Astrocyte of the cerebellum (primary cell): ENCODE data around the gene PLLP.

Source experiments
- DNase-seq: peaks from one replicate; pipeline ENCODE4 v3.0.0-alpha.2; 2011; ENCODE audit warnings: low read depth
- H3K4me3 ChIP-seq: 2 replicates; pipeline ENCODE4 v1.5.1; 2011; ENCODE audit warnings: mild to moderate bottlenecking, low read depth, low read length, moderate library complexity
- in situ Hi-C: cut with HindIII; loops from 2 replicates; pipeline ENCODE4 v1.10.0; 2017; ENCODE audit warnings: low sequenced_read_pairs
- TF ChIP-seq, protein P1 (sequence below): IDR thresholded peaks from 2 replicates; pipeline ENCODE4 v1.5.1; 2012; ENCODE audit warnings: low read length, low read depth, moderate library complexity, mild to moderate bottlenecking; ENCODE audit errors: missing control alignments

PLLP gene

GRCh38 chr16:57297856-57298255, 13.4 kb upstream of the PLLP start:
- no peak overlapping the region for H3K4me3 ChIP-seq

DNA sequence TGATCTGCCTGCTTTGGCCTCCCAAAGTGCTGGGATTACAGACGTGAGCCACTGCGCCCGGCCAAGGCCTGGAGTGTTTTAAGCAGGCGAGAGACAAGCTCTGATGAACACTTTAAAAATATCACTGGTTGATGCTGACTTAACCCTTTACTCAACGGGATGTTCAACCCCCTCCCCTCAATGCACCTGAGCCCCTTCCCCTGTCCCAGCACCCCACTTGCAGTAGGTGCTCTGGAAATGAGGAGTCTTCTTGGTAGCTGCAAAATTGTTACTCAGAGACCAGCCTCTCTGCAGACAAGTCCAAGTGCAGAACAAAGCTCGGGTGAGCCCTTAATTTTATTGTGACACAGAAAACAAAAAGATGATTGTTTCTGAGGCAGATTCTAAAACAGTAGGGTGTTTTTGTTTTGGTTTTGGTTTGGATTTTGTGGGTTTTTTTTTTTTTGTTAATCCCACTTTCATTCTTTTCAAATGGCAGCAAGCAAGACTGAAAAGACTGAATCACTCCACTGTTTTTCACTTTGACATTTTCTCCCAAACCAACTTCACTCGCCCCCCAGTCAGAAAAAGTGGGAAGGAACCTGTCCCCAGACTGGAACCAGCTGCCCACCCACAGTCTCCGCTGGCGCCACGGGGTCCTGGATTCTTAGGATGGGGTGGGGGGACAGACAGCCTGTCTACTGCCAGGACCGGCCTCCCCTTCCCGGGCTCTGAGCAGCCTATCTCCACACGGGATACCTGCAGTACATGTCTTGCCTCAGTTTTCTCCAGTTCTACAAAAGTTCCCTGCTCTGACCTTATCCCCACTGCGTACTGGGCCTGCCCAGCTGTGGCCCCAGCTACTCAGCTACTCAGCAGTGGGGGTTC, 5.2 kb upstream of the PLLP start:
- no peak overlapping the region for H3K4me3 ChIP-seq
- DNase-seq: no peak
- in situ Hi-C loops: loop anchor here (10.0 kb wide), 1 partner anchor 125 kb away; no protein-coding TSS in a partner anchor
- TF ChIP-seq, protein P1, sequence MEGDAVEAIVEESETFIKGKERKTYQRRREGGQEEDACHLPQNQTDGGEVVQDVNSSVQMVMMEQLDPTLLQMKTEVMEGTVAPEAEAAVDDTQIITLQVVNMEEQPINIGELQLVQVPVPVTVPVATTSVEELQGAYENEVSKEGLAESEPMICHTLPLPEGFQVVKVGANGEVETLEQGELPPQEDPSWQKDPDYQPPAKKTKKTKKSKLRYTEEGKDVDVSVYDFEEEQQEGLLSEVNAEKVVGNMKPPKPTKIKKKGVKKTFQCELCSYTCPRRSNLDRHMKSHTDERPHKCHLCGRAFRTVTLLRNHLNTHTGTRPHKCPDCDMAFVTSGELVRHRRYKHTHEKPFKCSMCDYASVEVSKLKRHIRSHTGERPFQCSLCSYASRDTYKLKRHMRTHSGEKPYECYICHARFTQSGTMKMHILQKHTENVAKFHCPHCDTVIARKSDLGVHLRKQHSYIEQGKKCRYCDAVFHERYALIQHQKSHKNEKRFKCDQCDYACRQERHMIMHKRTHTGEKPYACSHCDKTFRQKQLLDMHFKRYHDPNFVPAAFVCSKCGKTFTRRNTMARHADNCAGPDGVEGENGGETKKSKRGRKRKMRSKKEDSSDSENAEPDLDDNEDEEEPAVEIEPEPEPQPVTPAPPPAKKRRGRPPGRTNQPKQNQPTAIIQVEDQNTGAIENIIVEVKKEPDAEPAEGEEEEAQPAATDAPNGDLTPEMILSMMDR: no peak

More at GRCh38 chr16:57297856-57298255, 13.4 kb upstream of the PLLP start:
- DNase-seq: no peak
- in situ Hi-C loops: loop anchor here (10.0 kb wide), 1 partner anchor 117 kb away; no protein-coding TSS in a partner anchor
- TF ChIP-seq, protein P1: no peak

DNA sequence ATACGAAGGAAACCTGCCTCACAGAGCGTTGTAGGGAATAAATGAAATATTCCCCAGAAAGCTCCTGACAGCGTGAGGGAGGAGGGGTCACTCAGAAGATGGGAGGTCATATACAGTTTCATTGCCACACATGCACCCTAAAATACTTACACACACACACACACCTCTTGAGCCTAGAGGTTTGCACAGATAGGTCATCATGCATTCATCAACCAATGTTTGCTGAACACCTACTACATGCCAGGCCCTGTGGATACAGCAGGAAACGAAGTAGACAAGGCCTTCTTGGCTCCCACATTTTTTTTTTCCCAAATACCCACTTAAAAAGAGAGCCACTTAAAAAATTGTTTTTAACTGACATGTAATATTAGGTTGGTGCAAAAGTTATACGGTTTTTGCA, 907 bp upstream of the PLLP start:
- H3K4me3 ChIP-seq: no peak overlapping the region
- in situ Hi-C loops: no loop called here

DNA sequence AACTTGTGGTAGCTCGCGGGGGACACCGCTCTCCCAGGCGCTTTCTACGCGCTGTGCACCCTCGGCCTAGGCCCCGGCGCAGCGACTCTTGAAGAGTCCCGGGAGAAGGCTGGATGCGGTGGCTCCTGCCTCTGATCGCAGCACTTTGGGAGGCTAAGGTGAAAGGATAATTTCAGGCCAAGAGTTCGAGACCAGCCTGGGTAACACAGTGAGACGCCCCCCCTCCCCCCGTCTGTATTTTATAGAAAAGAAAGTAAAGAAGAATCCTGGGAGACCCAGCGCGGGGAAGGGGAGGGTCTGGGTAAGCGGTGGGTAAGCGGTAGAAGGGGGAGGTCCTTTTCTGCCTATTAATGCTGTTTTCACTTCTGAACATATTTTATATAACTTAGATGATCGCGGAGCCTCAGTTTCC, 486 bp upstream of the PLLP start:
- H3K4me3 ChIP-seq: peak overlapping the region; percentile 40
- DNase-seq: no peak
- in situ Hi-C loops: no loop called here
- TF ChIP-seq, protein P1: no peak

More for the DNA sequence above, 907 bp upstream of the PLLP start:
- TF ChIP-seq, protein P1: no peak
- DNase-seq: no peak

DNA sequence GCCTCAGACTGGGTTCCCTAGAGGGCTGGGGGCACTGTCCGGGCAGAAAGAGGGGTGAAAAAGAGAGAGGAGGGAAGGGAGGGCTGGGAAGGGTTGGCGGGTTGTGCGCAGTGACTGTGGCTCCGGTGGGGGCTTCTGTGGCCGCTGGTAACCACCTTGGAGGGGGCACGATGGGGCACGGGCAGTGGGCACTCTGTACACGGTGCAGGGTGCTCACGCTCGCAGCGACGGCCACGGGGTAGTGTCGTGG, 588 bp downstream of the PLLP start:
- peak overlapping the region; percentile 40 for H3K4me3 ChIP-seq
- in situ Hi-C loops: no loop called here
- DNase-seq: no peak
- TF ChIP-seq, protein P1: no peak

DNA sequence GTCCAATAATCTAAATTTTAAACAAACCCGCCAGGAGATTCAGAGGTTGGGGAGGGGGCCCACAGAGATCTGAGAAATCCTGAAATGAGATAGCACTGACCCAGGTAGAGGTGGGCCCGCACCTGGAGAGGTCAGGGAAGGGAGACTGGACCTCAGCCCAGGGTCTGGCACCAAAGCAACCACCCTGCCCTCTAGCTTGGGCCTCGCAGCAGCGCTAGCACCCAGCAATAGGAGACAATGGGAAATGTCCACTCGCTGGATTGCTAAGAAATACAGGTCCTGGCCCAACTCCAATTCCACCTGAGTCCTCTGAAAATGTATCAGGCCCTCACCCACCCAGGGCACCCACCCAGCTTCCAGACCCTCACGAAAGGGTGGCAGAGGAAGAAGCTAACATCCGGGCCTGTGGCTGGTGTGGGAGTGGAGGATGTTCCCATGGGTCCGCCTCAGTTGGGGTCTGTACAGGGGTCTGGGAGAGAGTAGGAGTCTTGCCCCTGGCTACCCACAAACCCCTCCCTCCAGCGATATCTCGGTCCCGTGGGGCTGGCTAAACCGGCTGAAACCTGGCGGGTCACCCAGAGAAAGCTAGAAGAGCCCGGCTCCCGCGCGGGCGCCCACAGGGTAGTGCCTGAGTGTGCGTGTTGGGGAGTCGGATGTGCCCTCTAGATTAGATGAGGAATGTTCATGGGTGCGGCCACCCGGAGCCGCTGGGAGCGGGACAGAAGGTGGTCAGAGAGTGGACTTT, 1.1 kb downstream of the PLLP start:
- H3K4me3 ChIP-seq: no peak overlapping the region

More for the DNA sequence above, 1.1 kb downstream of the PLLP start:
- in situ Hi-C loops: no loop called here
- DNase-seq: no peak
- TF ChIP-seq, protein P1: no peak
